Small intestine (tissue), 7 donors: ENCODE results near the gene PDIA4. TPM values are rescaled to one million over a fixed set of nuclear protein-coding genes. Genes with fewer than 3 reads are reported as not detected.

Experiments used
- DNase-seq, 2 donors: peaks; one replicate each; pipeline versions ENCODE4 v3.0.0 to v3.0.0-alpha.2; 2013
- FAIRE-seq: peaks from 2 replicates; lab custom pipeline; 2012; peaks lifted over from hg19 to GRCh38; lab: Jason Lieb, UNC
- H3K27ac ChIP-seq, 3 donors: one replicate each; pipeline ENCODE4 v1.5.1; 2013; ENCODE audit warnings: low read length in 2 of 3, mild to moderate bottlenecking in 2 of 3, control low read depth in 1 of 3, inconsistent platforms in 1 of 3, low read depth in 1 of 3, moderate library complexity in 1 of 3
- H3K27me3 ChIP-seq, 3 donors: one replicate each; pipeline ENCODE4 v1.6.1; 2013; ENCODE audit warnings: low read length in 3 of 3, inconsistent platforms in 1 of 3; ENCODE audit not compliant: control insufficient read depth in 3 of 3, insufficient read depth in 3 of 3
- H3K36me3 ChIP-seq, 3 donors: one replicate each; pipeline ENCODE4 v1.6.1; 2013; ENCODE audit warnings: low read length in 3 of 3, inconsistent platforms in 1 of 3, low read depth in 1 of 3, mild to moderate bottlenecking in 1 of 3, moderate library complexity in 1 of 3; ENCODE audit not compliant: control insufficient read depth in 3 of 3, insufficient read depth in 2 of 3
- H3K4me1 ChIP-seq, 3 donors: one replicate each; pipeline ENCODE4 v1.6.1; 2013; ENCODE audit warnings: low read length in 2 of 3, inconsistent platforms in 1 of 3, low read depth in 1 of 3, mild to moderate bottlenecking in 1 of 3, moderate library complexity in 1 of 3; ENCODE audit not compliant: control insufficient read depth in 3 of 3, insufficient read depth in 2 of 3
- H3K4me3 ChIP-seq, 3 donors: one replicate each; pipeline ENCODE4 v1.5.1; 2013; ENCODE audit warnings: low read length in 3 of 3, control low read depth in 1 of 3, inconsistent platforms in 1 of 3, low read depth in 1 of 3, mild to moderate bottlenecking in 1 of 3, moderate library complexity in 1 of 3
- H3K9me3 ChIP-seq, 2 donors: one replicate each; pipeline ENCODE4 v1.6.1; 2013; ENCODE audit warnings: low read depth in 1 of 2, low read length in 1 of 2; ENCODE audit not compliant: control insufficient read depth in 2 of 2, insufficient read depth in 1 of 2
- WGBS, 3 donors: extraction: QIAGEN DNeasy Blood & Tissue Kit; methylation state at CpG; one replicate each; pipeline ENCODE4 v1.1.7; 2013; 5-methylcytosine and 5-hydroxymethylcytosine counted together
- polyA plus RNA-seq, 4 donors: library from polyadenylated mRNA; stranded (reverse) in 3 of 4; unstranded in 1 of 4; fragments of 200-250 nt in 3 of 4; fragments of 120-200 nt in 1 of 4; gene quantifications; one replicate each; pipeline versions ENCODE4 v1.2.1 to v1.2.3, GENCODE V29; 2013
- donor health status: healthy with polysubstance abuse.
- donor health status: control.
- donor health status: control.
- donor health status: Bipolar disorder and iron deficiency.
- donor health status: healthy.

Gene PDIA4
- polyA plus RNA-seq, 4 donors, result 19.9 to 239 (median 84.4) TPM

GRCh38 chr7:148954766-148955165 is 73.5 kb downstream of the PDIA4 start:
- H3K27me3 ChIP-seq, result no peaks in the 10 kb centered on the region
- no peak for DNase-seq
- H3K27ac ChIP-seq, result no peak overlapping the region
- no peaks in the 10 kb centered on the region for H3K9me3 ChIP-seq
- no peaks in the 10 kb centered on the region for H3K4me1 ChIP-seq
- H3K36me3 ChIP-seq, result no peaks in the 10 kb centered on the region
- no peak for FAIRE-seq
- WGBS, 3 donors, result 90 to 91% (median 90%) methylated on average over 10 of the region's 10 CpGs
- H3K4me3 ChIP-seq, result no peak overlapping the region

GRCh38 chr7:148953676-148954075 is 74.6 kb downstream of the PDIA4 start:
- Histone ChIP-seq H3K4me1 (no peaks in the 10 kb centered on the region), H3K27ac (no peak overlapping the region), H3K9me3 (no peaks in the 10 kb centered on the region), H3K27me3 (no peaks in the 10 kb centered on the region), H3K36me3 (no peaks in the 10 kb centered on the region), H3K4me3 (no peak overlapping the region)
- DNase-seq (no peak), FAIRE-seq (no peak)
- 76 to 88% (median 83%) methylated on average over 3 of the region's 3 CpGs for WGBS, 3 donors

Other genes starting within 250 kb of the PDIA4 start
- gene EZH2, start 144.2 kb downstream of the PDIA4 start, polyA plus RNA-seq, result 10 to 100 TPM in 2 of 4 donors, 1 to 10 TPM in 2; 5.4 to 17.6 (median 10.9) TPM
- 1 to 10 TPM; 2.5 to 8.3 (median 3.2) TPM for gene ZNF786, start 62.2 kb upstream of the PDIA4 start, polyA plus RNA-seq
- gene ZNF425, start 97.8 kb upstream of the PDIA4 start, polyA plus RNA-seq, result 1 to 10 TPM in 1 of 4 donors, under 1 TPM in 3; 0.45 to 3.9 (median 0.76) TPM
- 1 to 10 TPM; 2.2 to 9.9 (median 3.2) TPM for gene ZNF398, start 118.9 kb upstream of the PDIA4 start, polyA plus RNA-seq
- 10 to 100 TPM; 11.1 to 28.4 (median 15.3) TPM for gene ZNF282, start 167.0 kb upstream of the PDIA4 start, polyA plus RNA-seq
- gene ZNF212, start 211.1 kb upstream of the PDIA4 start, polyA plus RNA-seq, result 10 to 100 TPM in 3 of 4 donors, 1 to 10 TPM in 1; 9.0 to 17.3 (median 15.6) TPM
- gene ZNF783, start 233.7 kb upstream of the PDIA4 start, polyA plus RNA-seq, result 1 to 10 TPM; 3.2 to 9.8 (median 5.0) TPM